ENCODE results near the gene GLG1.

GRCh38 chr16:74451951-74452758, 154.8 kb downstream of the GLG1 start:
- no peak for TF ChIP-seq CTCF (IDR thresholded peaks at IDR 0.05)
- no peak for TF ChIP-seq POLR2A (IDR thresholded peaks at IDR 0.05)

All from Peyer's patch (tissue), 4 donors.